CD4-positive, alpha-beta T cell (primary cell): ENCODE results near the gene CYS1. TPM values are rescaled to one million over a fixed set of nuclear protein-coding genes. Genes with fewer than 3 reads are reported as not detected.
"Not testable (repeated sequence)": the region's sequence is repeated elsewhere in the genome, so short reads cannot be mapped to it uniquely, and the experiment has no call there.

ENCODE experiments used
- ATAC-seq: fragments of 200-7000 bp; cut with Tn5 transposase; one replicate; pipeline ENCODE4 v1.10.0; 2022; ENCODE audit warnings: mild to moderate bottlenecking; ENCODE audit not compliant: poor library complexity
- CTCF ChIA-PET: fragments of 350-600 bp; sonication (Branson Sonifier 250); formaldehyde crosslinking; loops from one replicate; lab custom pipeline; 2021; ENCODE audit warnings: antibody characterized with exemption, inconsistent platforms; lab: Charles Lee
- POLR2A ChIA-PET: fragments of 350-600 bp; sonication (Branson Sonifier 250); formaldehyde crosslinking; loops from one replicate; lab custom pipeline; 2021; ENCODE audit warnings: antibody characterized with exemption, inconsistent platforms; lab: Charles Lee
- DNase-seq, 14 experiments: peaks; one replicate each; pipeline ENCODE4 v3.0.0-alpha.2; 2013 to 2020; ENCODE audit warnings: mixed read lengths in 2 of 14
- H3K27ac ChIP-seq, 2 donors: one replicate each; pipeline versions ENCODE4 v1.5.1 to v1.7.0; 2013; ENCODE audit warnings: low read length in 2 of 2, low read depth in 1 of 2, mild to moderate bottlenecking in 1 of 2
- H3K27me3 ChIP-seq, 2 experiments: 1 replicate in 1 of 2; 2 replicates in 1 of 2; pipeline versions ENCODE4 v1.6.1 to v1.7.0; 2013; ENCODE audit warnings: low read length in 2 of 2, control low read depth in 1 of 2, mild to moderate bottlenecking in 1 of 2, moderate library complexity in 1 of 2; ENCODE audit not compliant: insufficient read depth in 2 of 2, control insufficient read depth in 1 of 2
- H3K36me3 ChIP-seq: one replicate; pipeline ENCODE4 v1.6.1; 2013; ENCODE audit warnings: low read length, control low read depth; ENCODE audit not compliant: insufficient read depth
- H3K4me1 ChIP-seq: one replicate; pipeline ENCODE4 v1.6.1; 2013; ENCODE audit warnings: low read length, control low read depth; ENCODE audit not compliant: insufficient read depth
- H3K4me3 ChIP-seq: one replicate; pipeline ENCODE4 v1.5.1; 2013; ENCODE audit warnings: mild to moderate bottlenecking, low read length, moderate library complexity
- H3K9me3 ChIP-seq, 2 experiments: 1 replicate in 1 of 2; 2 replicates in 1 of 2; pipeline versions ENCODE4 v1.6.1 to v1.7.0; 2013; ENCODE audit warnings: low read length in 2 of 2, mild to moderate bottlenecking in 2 of 2, control low read depth in 1 of 2, moderate library complexity in 1 of 2; ENCODE audit not compliant: control insufficient read depth in 1 of 2, insufficient read depth in 1 of 2
- H3K27ac Mint-ChIP-seq: one replicate; pipeline ENCODE4 v1.8.0; 2020; ENCODE audit warnings: mixed read lengths
- H3K27me3 Mint-ChIP-seq: one replicate; pipeline ENCODE4 v1.8.0; 2021; ENCODE audit warnings: mixed read lengths
- H3K36me3 Mint-ChIP-seq: one replicate; pipeline ENCODE4 v1.8.0; 2021; ENCODE audit warnings: low read depth, mixed read lengths
- H3K4me1 Mint-ChIP-seq: one replicate; pipeline ENCODE4 v1.8.0; 2021; ENCODE audit warnings: low read depth, mixed read lengths
- H3K4me3 Mint-ChIP-seq: one replicate; pipeline ENCODE4 v1.8.0; 2020; ENCODE audit warnings: mild to moderate bottlenecking, mixed read lengths
- H3K9me3 Mint-ChIP-seq: one replicate; pipeline ENCODE4 v1.8.0; 2020; ENCODE audit warnings: mixed read lengths
- CTCF ChIP-seq: fragments of 200-600 bp; IDR thresholded peaks from one replicate; pipeline ENCODE4 v1.8.0; 2022; ENCODE audit warnings: antibody characterized with exemption, mild to moderate bottlenecking
- intact Hi-C, 2 experiments: fragments of 100-400 bp; cut with DNase I in 1 of 2; cut with micrococcal nuclease in 1 of 2; formaldehyde crosslinking; loops; one replicate each; pipeline versions ENCODE4 v1.15.1 to v1.9.0; 2023 to 2025; cut with DNase I, micrococcal nuclease
- total RNA-seq, 174 experiments: library from RNA in 2 of 174; stranded (reverse) in 2 of 174; gene quantifications; one replicate each; pipeline ENCODE4 v1.2.3 and lab custom pipeline; 2021 to 2026

Gene CYS1
- total RNA-seq, 2 experiments from 2014 or later: not detected

- H3K36me3 Mint-ChIP-seq: no peaks in the 10 kb centered on the region
- Histone ChIP-seq H3K9me3 (no peaks in the 10 kb centered on the region), H3K27me3 (no peaks in the 10 kb centered on the region), H3K4me1 (peaks cover 44% of the 10 kb centered on the region), H3K27ac (no peak overlapping the region), H3K4me3 (no peak overlapping the region), H3K36me3 (no peaks in the 10 kb centered on the region)
- H3K27me3 Mint-ChIP-seq: no peaks in the 10 kb centered on the region
- no peak for TF ChIP-seq CTCF
- ChIA-PET CTCF (no interaction called here), POLR2A (no interaction called here)
- H3K4me1 Mint-ChIP-seq: peaks cover 18% of the 10 kb centered on the region
- H3K27ac Mint-ChIP-seq: no peak overlapping the region
- intact Hi-C loops: no loop called here
- H3K9me3 Mint-ChIP-seq: no peaks in the 10 kb centered on the region
- no peak for ATAC-seq
- no peak for DNase-seq
- H3K4me3 Mint-ChIP-seq: no peak overlapping the region
Observed at GRCh38 chr2:10031886-10032745, 48.1 kb downstream of the CYS1 start.

GRCh38 chr2:10030798-10031197, 49.4 kb downstream of the CYS1 start:
- H3K9me3 ChIP-seq, ATAC-seq, DNase-seq, H3K27ac ChIP-seq, intact Hi-C loops, H3K4me3 Mint-ChIP-seq, H3K27ac Mint-ChIP-seq, H3K27me3 Mint-ChIP-seq, H3K36me3 ChIP-seq, H3K9me3 Mint-ChIP-seq, H3K4me3 ChIP-seq, H3K27me3 ChIP-seq, H3K36me3 Mint-ChIP-seq: not testable (repeated sequence)
- H3K4me1 Mint-ChIP-seq: peaks cover 18% of the 10 kb centered on the region
- CTCF ChIA-PET: interaction anchor here (3.0 kb wide), 1 partner anchor 18 kb away, joined by 17 read pairs; no protein-coding TSS in a partner anchor
- POLR2A ChIA-PET: interaction anchor here (0.7 kb wide), 1 partner anchor 633 kb away, joined by 4 read pairs; no protein-coding TSS in a partner anchor
- H3K4me1 ChIP-seq: peaks cover 38% of the 10 kb centered on the region

GRCh38 chr2:10030311-10030736, 49.9 kb downstream of the CYS1 start:
- Mint-ChIP-seq H3K36me3 (no peaks in the 10 kb centered on the region), H3K9me3 (no peaks in the 10 kb centered on the region), H3K27me3 (no peaks in the 10 kb centered on the region), H3K4me1 (peaks cover 18% of the 10 kb centered on the region), H3K4me3 (no peak overlapping the region), H3K27ac (no peak overlapping the region)
- POLR2A ChIA-PET: interaction anchor here (2.4 kb wide), 1 partner anchor 13 kb away, joined by 17 read pairs; the partner anchor contains the start of gene KLF11
- Histone ChIP-seq H3K4me3 (no peak overlapping the region), H3K27ac (no peak overlapping the region), H3K27me3 (no peaks in the 10 kb centered on the region), H3K36me3 (no peaks in the 10 kb centered on the region), H3K4me1 (peaks cover 33% of the 10 kb centered on the region), H3K9me3 (no peaks in the 10 kb centered on the region)
- TF ChIP-seq CTCF: no peak
- DNase-seq (no peak), ATAC-seq (no peak)
- CTCF ChIA-PET: interaction anchor here (3.0 kb wide), 1 partner anchor 18 kb away, joined by 17 read pairs; no protein-coding TSS in a partner anchor
- intact Hi-C loops: no loop called here
